HepG2 (cell line): ENCODE results near the gene POU6F1. TPM values are rescaled to one million over a fixed set of nuclear protein-coding genes. Genes with fewer than 3 reads are reported as not detected.

Source experiments
- ATAC-seq: fragments of 200-7000 bp; cut with Tn5 transposase; 3 replicates; pipeline ENCODE4 v1.9.1; 2020; ENCODE audit warnings: mild to moderate bottlenecking, moderate library complexity
- BruUV-seq: library from RNA; stranded (reverse); fragments of 400-500 nt; replicated peaks from 2 replicates; lab custom pipeline; 2021; lab: Mats Ljungman, UMichigan
- CTCF ChIA-PET: fragments of 300-600 bp; formaldehyde crosslinking; extraction: SDS; loops from one replicate; lab custom pipeline; 2021; ENCODE audit warnings: low total read pairs, inconsistent platforms, low intra/inter-chr PET ratio; lab: Yijun Ruan, JAX
- POLR2A ChIA-PET: fragments of 350-600 bp; sonication (Branson Sonifier 250); formaldehyde crosslinking; loops from one replicate; lab custom pipeline; 2020; ENCODE audit warnings: antibody characterized with exemption, inconsistent platforms; lab: Yijun Ruan, JAX
- DNase-seq: peaks from one replicate; pipeline ENCODE4 v3.0.0-alpha.2; 2015; ENCODE audit warnings: low spot score
- FAIRE-seq: peaks from 3 replicates; lab custom pipeline; 2011; peaks lifted over from hg19 to GRCh38; lab: Jason Lieb, UNC
- H2AFZ ChIP-seq: one replicate; pipeline ENCODE4 v1.6.1; 2011; ENCODE audit warnings: low read length, inconsistent platforms
- H3K27ac ChIP-seq: fragments of 300-600 bp; 3 replicates; pipeline ENCODE4 v1.8.0; 2011; ENCODE audit warnings: mixed run types, mild to moderate bottlenecking, mixed read lengths, low read length, inconsistent platforms; ENCODE audit not compliant: insufficient read depth; ENCODE audit errors: extremely low read length
- H3K27me3 ChIP-seq, 2 experiments: fragments of 200-600 bp in 1 of 2; 2 replicates in 1 of 2; 3 replicates in 1 of 2; pipeline versions ENCODE4 v1.6.0 to v1.8.0; 2011; ENCODE audit warnings: low read length in 2 of 2, mild to moderate bottlenecking in 2 of 2, moderate library complexity in 2 of 2, inconsistent platforms in 1 of 2; ENCODE audit not compliant: insufficient read depth in 2 of 2, control insufficient read depth in 1 of 2
- H3K36me3 ChIP-seq, 2 experiments: fragments of 200-600 bp in 1 of 2; replicated peaks in 1 of 2; 2 replicates in 1 of 2; 3 replicates in 1 of 2; pipeline versions ENCODE4 v1.5.1 to v1.8.0; 2011; ENCODE audit warnings: low read length in 2 of 2, inconsistent platforms in 1 of 2; ENCODE audit not compliant: insufficient read depth in 2 of 2, control insufficient read depth in 1 of 2
- H3K4me1 ChIP-seq: 2 replicates; pipeline ENCODE4 v1.5.1; 2012; ENCODE audit warnings: low read length, inconsistent platforms; ENCODE audit not compliant: insufficient read depth
- H3K4me2 ChIP-seq: 2 replicates; pipeline ENCODE4 v1.6.0; 2011; ENCODE audit warnings: low read depth, low read length, inconsistent platforms
- H3K4me3 ChIP-seq, 3 experiments: fragments of 200-600 bp in 1 of 3; sonication (generic), shearing (Covaris generic) in 1 of 3; replicated peaks in 1 of 3; 2 replicates each; pipeline ENCODE4 v1.5.1; 2011 to 2016; ENCODE audit warnings: low read length in 3 of 3, inconsistent platforms in 2 of 3, low read depth in 2 of 3, mild to moderate bottlenecking in 2 of 3, control low read depth in 1 of 3, mixed read lengths in 1 of 3; ENCODE audit not compliant: insufficient read depth in 1 of 3
- H3K79me2 ChIP-seq: one replicate; pipeline ENCODE4 v1.6.1; 2011; ENCODE audit warnings: low read length, inconsistent platforms; ENCODE audit not compliant: insufficient read depth
- H3K9ac ChIP-seq: 2 replicates; pipeline ENCODE4 v1.6.0; 2011; ENCODE audit warnings: mild to moderate bottlenecking, low read depth, low read length, inconsistent platforms; ENCODE audit not compliant: insufficient read depth
- H3K9me3 ChIP-seq: 2 replicates; pipeline ENCODE4 v1.5.1; 2012; ENCODE audit warnings: mild to moderate bottlenecking, low read length
- H4K20me1 ChIP-seq: 2 replicates; pipeline ENCODE4 v1.6.0; 2011; ENCODE audit warnings: inconsistent platforms, mild to moderate bottlenecking, low read length, moderate library complexity; ENCODE audit not compliant: insufficient read depth
- KIAA2018 ChIP-seq: sonication (generic); formaldehyde crosslinking; IDR thresholded peaks from 2 replicates; pipeline ENCODE4 v1.5.0; 2020; ENCODE audit warnings: mild to moderate bottlenecking, missing genetic modification reagents, borderline replicate concordance
- PRDM4 ChIP-seq: sonication (generic); formaldehyde crosslinking; IDR thresholded peaks from 2 replicates; pipeline ENCODE4 v1.9.0; 2021; ENCODE audit warnings: missing genetic modification reagents, borderline replicate concordance
- TFDP2 ChIP-seq: sonication (generic); formaldehyde crosslinking; IDR thresholded peaks from 2 replicates; pipeline ENCODE4 v1.4.0; 2020; ENCODE audit warnings: missing genetic modification reagents
- TRIM22 ChIP-seq: fragments of 450-650 bp; IDR thresholded peaks from 2 replicates; pipeline ENCODE4 v1.6.1; 2017
- ZNF263 ChIP-seq: sonication (generic); formaldehyde crosslinking; IDR thresholded peaks from 2 replicates; pipeline ENCODE4 v1.4.0; 2020; ENCODE audit warnings: missing genetic modification reagents
- ZNF343 ChIP-seq: sonication (generic); formaldehyde crosslinking; IDR thresholded peaks from 2 replicates; pipeline ENCODE4 v1.4.0; 2020; ENCODE audit warnings: mild to moderate bottlenecking, missing genetic modification reagents
- ZNF441 ChIP-seq: sonication (generic); formaldehyde crosslinking; IDR thresholded peaks from 2 replicates; pipeline ENCODE4 v1.7.0; 2021; ENCODE audit warnings: missing genetic modification reagents, borderline replicate concordance
- ZNF530 ChIP-seq: sonication (generic); formaldehyde crosslinking; IDR thresholded peaks from 2 replicates; pipeline ENCODE4 v1.5.0; 2020; ENCODE audit warnings: low read depth, mild to moderate bottlenecking, missing genetic modification reagents
- WGBS: methylation state at CpG from one replicate; pipeline ENCODE4 v1.1.6; 2017; ENCODE audit warnings: low lambda C conversion rate; 5-methylcytosine and 5-hydroxymethylcytosine counted together
- in situ Hi-C: cut with HindIII; loops from 2 replicates; pipeline ENCODE4 v1.10.0; 2017; ENCODE audit warnings: low pct_unique_long_range_greater_than_20kb; ENCODE audit not compliant: extremely low pct_ligation_motif_present
- intact Hi-C: fragments of 100-400 bp; cut with micrococcal nuclease; formaldehyde crosslinking; loops from one replicate; pipeline ENCODE4 v1.10.0; 2022; ENCODE audit not compliant: unreplicated experiment
- polyA plus RNA-seq, 8 experiments: library from polyadenylated mRNA; depleted of rRNA in 3 of 8; stranded (reverse) in 7 of 8; unstranded in 1 of 8; fragments of >200 nt; fragmentation: Illumina TruSeq in 4 of 8; extraction: Trizol in 4 of 8; gene quantifications; 2 replicates each; pipeline versions ENCODE4 v1.2.1 to v1.2.3, GENCODE V29; 2011 to 2016; ENCODE audit warnings: low read depth in 4 of 8, missing spikeins in 1 of 8, mixed read lengths in 1 of 8; ENCODE audit not compliant: insufficient read depth in 1 of 8
- total RNA-seq, 5 experiments: library from RNA; depleted of rRNA; stranded (reverse); fragments of >200 nt; fragmentation: Illumina TruSeq; extraction: Trizol; gene quantifications; 2 replicates each; pipeline ENCODE4 v1.2.3, GENCODE V29; 2016; ENCODE audit warnings: low read depth in 1 of 5

POU6F1 gene
- total and polyA plus RNA-seq, 2 of the 13 experiments (the other 11 are each of a cell fraction or from before 2014, with no cell fraction given): 0.48 to 0.51 TPM

- Histone ChIP-seq H4K20me1 (no peaks in the 10 kb centered on the region), H2AFZ (no peak overlapping the region), H3K79me2 (no peaks in the 10 kb centered on the region), H3K9me3 (no peaks in the 10 kb centered on the region), H3K4me1 (peaks cover 10% of the 10 kb centered on the region; the same call in 1 of the 2 replicates), H3K4me2 (no peak overlapping the region), H3K36me3 (no peaks in the 10 kb centered on the region), H3K4me3 (no peak overlapping the region), H3K27me3 (no peaks in the 10 kb centered on the region), H3K27ac (no peak overlapping the region), H3K9ac (no peak overlapping the region)
- FAIRE-seq (no peak), ATAC-seq (no peak), DNase-seq (no peak)
- CTCF ChIA-PET: no interaction called here
- POLR2A ChIA-PET: no interaction called here
- intact Hi-C loops (no loop called here), in situ Hi-C loops (no loop called here)
- TF ChIP-seq ZNF441 (no peak), KIAA2018 (no peak), TFDP2 (CRISPR knock-in tag) (no peak), ZNF343 (CRISPR knock-in tag) (no peak), ZNF263 (no peak), TRIM22 (no peak), PRDM4 (CRISPR knock-in tag) (no peak), ZNF530 (no peak)
- WGBS: 84% methylated on average over 4 of the region's 4 CpGs
- BruUV-seq: no TSS peak
Observed at GRCh38 chr12:51225234-51225633, 7.4 kb upstream of the POU6F1 start.
